ENCODE data around the gene MGAT5B. TPM values are rescaled to one million over a fixed set of nuclear protein-coding genes. Genes with fewer than 3 reads are reported as not detected.

Gene MGAT5B
- total and polyA plus RNA-seq, 2 experiments from 2014 or later, result 0.11 to 0.16 TPM

GRCh38 chr17:76932402-76933333 lies 64.5 kb downstream of the MGAT5B start:
- in situ Hi-C loops (cut with MboI), result no loop called here
- Histone ChIP-seq H3K27me3 (replicated peaks; ENCODE audit: insufficient read depth) (peaks cover 15% of the 10 kb centered on the region), H3K79me2 (ENCODE audit: insufficient read depth) (no peaks in the 10 kb centered on the region), H3K27ac (no peak overlapping the region), H2AFZ (no peak overlapping the region), H3K9me3 (ENCODE audit: low read depth) (no peaks in the 10 kb centered on the region), H4K20me1 (ENCODE audit: insufficient read depth) (no peaks in the 10 kb centered on the region), H3K4me2 (ENCODE audit: unreplicated experiment) (no peak overlapping the region), H3K9ac (no peak overlapping the region), H3K36me3 (ENCODE audit: low read depth) (no peaks in the 10 kb centered on the region), H3K4me3 (no peak overlapping the region), H3K4me1 (ENCODE audit: insufficient read depth) (no peaks in the 10 kb centered on the region), H3F3A (ENCODE audit: insufficient read depth) (no peaks in the 10 kb centered on the region), H3K9me2 (ENCODE audit: insufficient read depth) (no peaks in the 10 kb centered on the region)
- WGBS, 2 experiments (ENCODE audit: low coverage in 1 of 2, low lambda C conversion rate in 2 of 2, missing lambda C conversion rate in 2 of 2), result 75 to 76% methylated on average over 19 to 36 of the region's 36 CpGs
- TF ChIP-seq EZH2phosphoT487 (IDR thresholded peaks at IDR 0.05; ENCODE audit: insufficient read depth, low read depth) (no peak), EZH2 (IDR thresholded peaks at IDR 0.05; ENCODE audit: insufficient read depth, poor library complexity, severe bottlenecking) (no peak)
- no peak for DNase-seq

GRCh38 chr17:76934561-76935320 lies 66.5 kb downstream of the MGAT5B start:
- Histone ChIP-seq H3F3A (ENCODE audit: insufficient read depth) (no peaks in the 10 kb centered on the region), H3K36me3 (ENCODE audit: low read depth) (no peaks in the 10 kb centered on the region), H3K27me3 (replicated peaks; ENCODE audit: insufficient read depth) (peaks cover 8% of the 10 kb centered on the region; the same call in 1 of the 2 replicates), H3K79me2 (ENCODE audit: insufficient read depth) (no peaks in the 10 kb centered on the region), H3K9ac (no peak overlapping the region), H3K4me3 (no peak overlapping the region), H4K20me1 (ENCODE audit: insufficient read depth) (no peaks in the 10 kb centered on the region), H3K9me3 (ENCODE audit: low read depth) (no peaks in the 10 kb centered on the region), H3K27ac (no peak overlapping the region), H3K4me1 (ENCODE audit: insufficient read depth) (no peaks in the 10 kb centered on the region), H2AFZ (no peak overlapping the region), H3K4me2 (ENCODE audit: unreplicated experiment) (no peak overlapping the region), H3K9me2 (ENCODE audit: insufficient read depth) (no peaks in the 10 kb centered on the region)
- TF ChIP-seq EZH2phosphoT487 (IDR thresholded peaks at IDR 0.05; ENCODE audit: insufficient read depth, low read depth) (no peak), EZH2 (IDR thresholded peaks at IDR 0.05; ENCODE audit: insufficient read depth, poor library complexity, severe bottlenecking) (no peak)
- 50 to 54% methylated on average over 12 of the region's 12 CpGs for WGBS, 2 experiments (ENCODE audit: low coverage in 1 of 2, low lambda C conversion rate in 2 of 2, missing lambda C conversion rate in 2 of 2)
- in situ Hi-C loops (cut with MboI), result no loop called here
- DNase-seq, result no peak

GRCh38 chr17:76935331-76935730 lies 67.1 kb downstream of the MGAT5B start:
- Histone ChIP-seq H3K4me2 (ENCODE audit: unreplicated experiment) (no peak overlapping the region), H3K27me3 (replicated peaks; ENCODE audit: insufficient read depth) (peaks cover 8% of the 10 kb centered on the region; the same call in 1 of the 2 replicates), H3K4me1 (ENCODE audit: insufficient read depth) (no peaks in the 10 kb centered on the region), H3F3A (ENCODE audit: insufficient read depth) (no peaks in the 10 kb centered on the region), H3K27ac (no peak overlapping the region), H3K79me2 (ENCODE audit: insufficient read depth) (no peaks in the 10 kb centered on the region), H4K20me1 (ENCODE audit: insufficient read depth) (no peaks in the 10 kb centered on the region), H3K36me3 (ENCODE audit: low read depth) (no peaks in the 10 kb centered on the region), H3K9ac (no peak overlapping the region), H3K9me3 (ENCODE audit: low read depth) (no peaks in the 10 kb centered on the region), H3K9me2 (ENCODE audit: insufficient read depth) (no peaks in the 10 kb centered on the region), H3K4me3 (no peak overlapping the region), H2AFZ (no peak overlapping the region)
- in situ Hi-C loops (cut with MboI), result no loop called here
- peak; percentile 46 for DNase-seq
- WGBS, 2 experiments (ENCODE audit: low coverage in 1 of 2, low lambda C conversion rate in 2 of 2, missing lambda C conversion rate in 2 of 2), result 53 to 58% methylated on average over 3 of the region's 3 CpGs
- no peak for TF ChIP-seq EZH2 (IDR thresholded peaks at IDR 0.05; ENCODE audit: insufficient read depth, poor library complexity, severe bottlenecking)
- TF ChIP-seq EZH2phosphoT487 (IDR thresholded peaks at IDR 0.05; ENCODE audit: insufficient read depth, low read depth), result no peak

GRCh38 chr17:76937238-76937637 lies 69.0 kb downstream of the MGAT5B start:
- Histone ChIP-seq H3K4me1 (ENCODE audit: insufficient read depth) (no peaks in the 10 kb centered on the region), H3K4me2 (ENCODE audit: unreplicated experiment) (no peak overlapping the region), H3K9me2 (ENCODE audit: insufficient read depth) (no peaks in the 10 kb centered on the region), H3K9ac (no peak overlapping the region), H3K79me2 (ENCODE audit: insufficient read depth) (no peaks in the 10 kb centered on the region), H4K20me1 (ENCODE audit: insufficient read depth) (no peaks in the 10 kb centered on the region), H3K27me3 (replicated peaks; ENCODE audit: insufficient read depth) (peaks cover 8% of the 10 kb centered on the region; the same call in 1 of the 2 replicates), H3K4me3 (no peak overlapping the region), H3K27ac (no peak overlapping the region), H3K9me3 (ENCODE audit: low read depth) (no peaks in the 10 kb centered on the region), H3F3A (ENCODE audit: insufficient read depth) (no peaks in the 10 kb centered on the region), H3K36me3 (ENCODE audit: low read depth) (no peaks in the 10 kb centered on the region), H2AFZ (no peak overlapping the region)
- in situ Hi-C loops (cut with MboI), result no loop called here
- DNase-seq, result no peak
- 53 to 58% methylated on average over 2 of the region's 2 CpGs for WGBS, 2 experiments (ENCODE audit: low coverage in 1 of 2, low lambda C conversion rate in 2 of 2, missing lambda C conversion rate in 2 of 2)
- TF ChIP-seq EZH2phosphoT487 (IDR thresholded peaks at IDR 0.05; ENCODE audit: insufficient read depth, low read depth) (no peak), EZH2 (IDR thresholded peaks at IDR 0.05; ENCODE audit: insufficient read depth, poor library complexity, severe bottlenecking) (no peak)
